ENCODE results near the gene SLC1A1.

- TF ChIP-seq CTCF (IDR thresholded peaks at IDR 0.05) (no peak), POLR2A (IDR thresholded peaks at IDR 0.05) (no peak)
Measured at GRCh38 chr9:4588721-4589120, 98.5 kb downstream of the SLC1A1 start.
